PC-9 (cell line): ENCODE measurements around the gene LOXL3. TPM values are rescaled to one million over a fixed set of nuclear protein-coding genes. Genes with fewer than 3 reads are reported as not detected.

Experiments
- BruUV-seq: library from RNA; stranded (reverse); fragments of 400-500 nt; replicated peaks from 2 replicates; lab custom pipeline; 2021; lab: Mats Ljungman, UMichigan
- CTCF ChIA-PET: fragments of 300-600 bp; sonication (Branson Sonifier 250); formaldehyde crosslinking; loops from one replicate; lab custom pipeline; 2022; ENCODE audit warnings: antibody characterized with exemption; lab: Charles Lee
- POLR2A ChIA-PET: fragments of 300-600 bp; sonication (Branson Sonifier 250); formaldehyde crosslinking; loops from one replicate; lab custom pipeline; 2022; ENCODE audit warnings: antibody characterized with exemption; ENCODE audit not compliant: unreplicated experiment; lab: Charles Lee
- DNase-seq, 2 experiments: peaks; one replicate each; pipeline versions ENCODE4 v3.0.0 to v3.0.0-alpha.2; 2015 to 2022; ENCODE audit warnings: mixed read lengths in 1 of 2
- H2AFZ ChIP-seq: fragments of 200-600 bp; sonication (generic); 2 replicates; pipeline ENCODE4 v1.8.1; 2017; ENCODE audit warnings: antibody characterized with exemption
- H3F3A ChIP-seq: fragments of 200-600 bp; sonication (generic); 2 replicates; pipeline ENCODE4 v1.8.1; 2017; ENCODE audit warnings: antibody characterized with exemption, mild to moderate bottlenecking, low read depth; ENCODE audit not compliant: insufficient read depth
- H3K27ac ChIP-seq: fragments of 200-600 bp; sonication (generic); 2 replicates; pipeline ENCODE4 v1.6.1; 2016; ENCODE audit warnings: mixed run types
- H3K27me3 ChIP-seq: fragments of 200-600 bp; sonication (generic); 2 replicates; pipeline ENCODE4 v1.6.1; 2016; ENCODE audit warnings: low read depth, mixed run types; ENCODE audit not compliant: insufficient read depth
- H3K36me3 ChIP-seq: fragments of 200-600 bp; sonication (generic); 2 replicates; pipeline ENCODE4 v1.6.1; 2016; ENCODE audit warnings: low read depth, mixed run types
- H3K4me1 ChIP-seq: fragments of 200-600 bp; sonication (generic); replicated peaks from 2 replicates; pipeline ENCODE4 v1.6.1; 2016; ENCODE audit warnings: mixed run types; ENCODE audit not compliant: insufficient read depth
- H3K4me2 ChIP-seq: fragments of 200-600 bp; sonication (generic); 2 replicates; pipeline ENCODE4 v1.6.1; 2017; ENCODE audit warnings: mixed run types
- H3K4me3 ChIP-seq: fragments of 200-600 bp; sonication (generic); 2 replicates; pipeline ENCODE4 v1.6.1; 2016; ENCODE audit warnings: mixed run types
- H3K79me2 ChIP-seq: fragments of 200-600 bp; sonication (generic); 2 replicates; pipeline ENCODE4 v1.6.1; 2017; ENCODE audit warnings: low read depth, mixed run types
- H3K9me2 ChIP-seq: fragments of 200-600 bp; sonication (generic); 2 replicates; pipeline ENCODE4 v1.8.1; 2017; ENCODE audit warnings: mild to moderate bottlenecking; ENCODE audit not compliant: insufficient read depth
- H3K9me3 ChIP-seq: fragments of 200-600 bp; sonication (generic); 2 replicates; pipeline ENCODE4 v1.8.1; 2016; ENCODE audit warnings: low read depth; ENCODE audit not compliant: insufficient read depth
- H4K20me1 ChIP-seq: fragments of 200-600 bp; sonication (generic); 2 replicates; pipeline ENCODE4 v1.8.1; 2017; ENCODE audit not compliant: insufficient read depth
- EZH2 ChIP-seq: fragments of 200-600 bp; sonication (generic); IDR thresholded peaks from 2 replicates; pipeline ENCODE4 v1.8.0; 2017; ENCODE audit warnings: antibody characterized with exemption, low read depth
- intact Hi-C: fragments of 100-400 bp; cut with micrococcal nuclease; formaldehyde crosslinking; loops from one replicate; pipeline ENCODE4 v1.10.0; 2022; ENCODE audit not compliant: unreplicated experiment
- total RNA-seq: library from RNA; stranded (reverse); gene quantifications from 2 replicates; pipeline ENCODE4 v1.2.3, GENCODE V29; 2021
- TF ChIP-seq, protein P1 (sequence below): fragments of 200-600 bp; sonication (generic); conservative IDR thresholded peaks from 2 replicates; pipeline ENCODE4 v1.6.1; 2017; ENCODE audit warnings: mixed run types, antibody characterized with exemption, mild to moderate bottlenecking, moderate library complexity

Gene LOXL3
- total RNA-seq, 1 experiment from 2014 or later: 3.1 TPM

DNA sequence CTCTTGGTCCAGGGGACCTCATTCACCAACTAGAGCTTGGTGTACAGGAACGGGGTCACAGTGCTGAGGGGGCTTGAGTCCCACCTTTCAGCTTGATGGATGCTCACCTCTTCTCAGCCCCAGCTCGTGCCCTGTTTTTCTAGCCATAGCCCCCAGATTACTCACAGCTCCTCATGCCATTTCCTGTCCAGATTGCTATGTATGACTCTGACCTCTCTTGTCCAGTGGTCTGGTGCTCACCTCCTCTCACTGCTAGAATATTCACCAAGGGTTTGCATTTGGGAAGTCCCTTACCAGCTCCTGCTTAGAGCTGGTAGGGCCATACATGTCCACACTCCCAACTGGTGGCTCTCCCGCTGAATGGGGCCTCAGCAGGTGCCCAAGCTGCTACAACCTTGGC, 60.2 kb downstream of the LOXL3 start:
- Histone ChIP-seq H3K9me3 (no peaks in the 10 kb centered on the region), H3K4me2 (no peak overlapping the region), H3K79me2 (0 out of 2 replicates have a peak, but pooled peaks cover 6% of the 10 kb centered on the region), H3K4me1 (peaks cover 12% of the 10 kb centered on the region), H3F3A (peaks cover 3% of the 10 kb centered on the region; the same call in 1 of the 2 replicates), H3K27me3 (no peaks in the 10 kb centered on the region), H3K4me3 (no peak overlapping the region), H3K27ac (no peak overlapping the region), H2AFZ (no peak overlapping the region), H3K9me2 (no peaks in the 10 kb centered on the region), H4K20me1 (no peaks in the 10 kb centered on the region), H3K36me3 (no peaks in the 10 kb centered on the region)
- TF ChIP-seq EZH2: no peak
- TF ChIP-seq, protein P1, sequence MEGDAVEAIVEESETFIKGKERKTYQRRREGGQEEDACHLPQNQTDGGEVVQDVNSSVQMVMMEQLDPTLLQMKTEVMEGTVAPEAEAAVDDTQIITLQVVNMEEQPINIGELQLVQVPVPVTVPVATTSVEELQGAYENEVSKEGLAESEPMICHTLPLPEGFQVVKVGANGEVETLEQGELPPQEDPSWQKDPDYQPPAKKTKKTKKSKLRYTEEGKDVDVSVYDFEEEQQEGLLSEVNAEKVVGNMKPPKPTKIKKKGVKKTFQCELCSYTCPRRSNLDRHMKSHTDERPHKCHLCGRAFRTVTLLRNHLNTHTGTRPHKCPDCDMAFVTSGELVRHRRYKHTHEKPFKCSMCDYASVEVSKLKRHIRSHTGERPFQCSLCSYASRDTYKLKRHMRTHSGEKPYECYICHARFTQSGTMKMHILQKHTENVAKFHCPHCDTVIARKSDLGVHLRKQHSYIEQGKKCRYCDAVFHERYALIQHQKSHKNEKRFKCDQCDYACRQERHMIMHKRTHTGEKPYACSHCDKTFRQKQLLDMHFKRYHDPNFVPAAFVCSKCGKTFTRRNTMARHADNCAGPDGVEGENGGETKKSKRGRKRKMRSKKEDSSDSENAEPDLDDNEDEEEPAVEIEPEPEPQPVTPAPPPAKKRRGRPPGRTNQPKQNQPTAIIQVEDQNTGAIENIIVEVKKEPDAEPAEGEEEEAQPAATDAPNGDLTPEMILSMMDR: no peak
- BruUV-seq: no TSS peak
- intact Hi-C loops: no loop called here
- ChIA-PET CTCF (no interaction called here), POLR2A (no interaction called here)
- peak in 1 of 2 experiments; percentile 22 for DNase-seq

DNA sequence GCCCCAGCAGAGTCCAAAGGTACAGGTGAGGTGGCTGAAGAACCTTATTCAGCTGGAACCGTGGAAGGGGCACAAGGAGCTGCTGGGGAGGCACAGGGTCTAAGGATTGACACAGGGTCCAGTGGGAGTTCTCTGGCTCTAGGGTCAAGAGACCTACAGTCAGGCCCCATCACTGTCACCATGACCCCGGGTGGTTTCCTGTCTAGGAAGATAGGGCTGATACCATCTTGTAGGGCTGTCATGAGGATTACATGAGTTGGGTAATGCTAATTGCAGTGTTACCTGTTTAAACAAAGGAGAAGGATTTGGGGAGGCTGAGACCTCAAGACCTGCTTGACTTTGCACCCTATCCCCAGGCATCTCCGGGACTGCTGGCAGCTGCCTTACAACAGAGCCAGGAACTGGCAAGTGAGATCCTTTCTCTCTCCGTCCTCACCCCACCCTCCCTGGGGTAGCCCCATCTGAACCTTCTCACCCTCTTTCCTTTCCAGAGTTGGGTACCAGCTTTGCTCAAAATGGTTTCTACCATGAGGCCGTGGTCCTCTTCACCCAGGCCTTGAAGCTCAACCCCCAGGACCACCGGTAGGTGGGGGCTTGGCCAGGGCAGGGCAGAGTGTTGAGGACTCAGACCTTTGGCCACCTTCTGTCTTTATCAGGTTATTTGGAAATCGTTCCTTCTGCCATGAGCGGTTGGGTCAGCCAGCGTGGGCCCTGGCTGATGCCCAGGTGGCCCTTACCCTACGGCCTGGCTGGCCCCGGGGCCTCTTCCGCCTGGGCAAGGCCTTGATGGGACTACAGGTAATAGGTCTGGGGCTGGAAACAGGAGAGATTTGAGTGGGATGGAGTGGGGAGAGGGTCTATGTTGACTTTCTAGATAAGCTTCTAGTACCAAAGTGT, 61.8 kb downstream of the LOXL3 start:
- Histone ChIP-seq H3K27me3 (no peaks in the 10 kb centered on the region), H3K79me2 (no peaks in the 10 kb centered on the region), H3F3A (peaks cover 14% of the 10 kb centered on the region), H3K9me2 (no peaks in the 10 kb centered on the region), H3K9me3 (no peaks in the 10 kb centered on the region), H3K4me1 (peaks cover 13% of the 10 kb centered on the region; the same call in 1 of the 2 replicates), H2AFZ (no peak overlapping the region), H3K4me3 (no peak overlapping the region), H4K20me1 (no peaks in the 10 kb centered on the region), H3K4me2 (no peak overlapping the region), H3K27ac (no peak overlapping the region), H3K36me3 (no peaks in the 10 kb centered on the region)
- POLR2A ChIA-PET: no interaction called here
- BruUV-seq: no TSS peak
- no peak for TF ChIP-seq EZH2
- TF ChIP-seq, protein P1: no peak
- CTCF ChIA-PET: interaction anchor here (0.5 kb wide), 1 partner anchor 21 kb away, joined by 9 read pairs; no protein-coding TSS in a partner anchor
- intact Hi-C loops: no loop called here
- DNase-seq: peak in 1 of 2 experiments; percentile 33

DNA sequence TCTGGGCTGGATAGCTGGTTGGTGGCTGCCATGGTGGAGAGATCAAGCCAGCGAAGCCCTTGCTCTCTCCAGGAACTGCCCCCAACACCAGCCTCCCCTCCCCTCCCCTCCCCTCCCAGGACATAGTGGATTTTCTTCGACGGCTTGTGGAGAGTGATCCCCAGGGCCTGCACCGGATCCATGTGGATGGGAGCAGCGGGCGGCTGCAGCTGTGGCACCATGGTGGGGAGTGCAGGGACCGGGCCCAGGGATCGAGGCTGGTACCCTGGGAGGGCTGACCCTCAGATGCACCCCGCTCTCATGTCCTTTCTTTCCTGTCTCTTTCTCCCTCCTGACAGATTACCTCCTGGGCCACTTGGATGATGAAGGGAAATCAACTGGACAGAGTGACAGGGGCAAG, 63.8 kb downstream of the LOXL3 start:
- Histone ChIP-seq H3K4me2 (no peak overlapping the region), H2AFZ (no peak overlapping the region), H3K4me3 (no peak overlapping the region), H3K9me3 (no peaks in the 10 kb centered on the region), H3K36me3 (no peaks in the 10 kb centered on the region), H4K20me1 (no peaks in the 10 kb centered on the region), H3K9me2 (no peaks in the 10 kb centered on the region), H3K27ac (no peak overlapping the region), H3K4me1 (peaks cover 12% of the 10 kb centered on the region; the same call in 1 of the 2 replicates), H3F3A (peaks cover 15% of the 10 kb centered on the region), H3K27me3 (no peaks in the 10 kb centered on the region), H3K79me2 (no peaks in the 10 kb centered on the region)
- TF ChIP-seq, protein P1: no peak
- TF ChIP-seq EZH2: no peak
- CTCF ChIA-PET: no interaction called here
- intact Hi-C loops: loop anchor here (10.0 kb wide), 1 partner anchor 165 kb away; the partner anchor contains the start of gene SEMA4F
- POLR2A ChIA-PET: no interaction called here
- BruUV-seq: no TSS peak
- no peak for DNase-seq
